Epidermal melanocyte (primary cell): ENCODE results near the gene E2F7.
A peak's percentile ranks its signal among the peaks of the same experiment; 100 is the strongest.

Experiments used
- DNase-seq: peaks from one replicate; pipeline ENCODE4 v3.0.0; 2011; ENCODE audit warnings: low spot score; ENCODE audit not compliant: insufficient read length

E2F7 gene

GRCh38 chr12:77062846-77063461 lies 2.4 kb downstream of the E2F7 start:
- DNase-seq: no peak

- DNase-seq: no peak
Measured at GRCh38 chr12:77062396-77062795, 3.0 kb downstream of the E2F7 start.

- DNase-seq: no peak
Measured at GRCh38 chr12:77060883-77061240, 4.5 kb downstream of the E2F7 start.

GRCh38 chr12:77060136-77060882 lies 5.1 kb downstream of the E2F7 start:
- DNase-seq: no peak

- no peak for DNase-seq
Measured at GRCh38 chr12:77058740-77059139, 6.6 kb downstream of the E2F7 start.

- no peak for DNase-seq
Measured at GRCh38 chr12:77054851-77055250, 10.5 kb downstream of the E2F7 start.

- DNase-seq: no peak
Measured at GRCh38 chr12:77053259-77053658, 12.1 kb downstream of the E2F7 start.

- DNase-seq: no peak
Measured at GRCh38 chr12:77049767-77050353, 15.5 kb downstream of the E2F7 start.

GRCh38 chr12:77047341-77048109 lies 17.8 kb downstream of the E2F7 start:
- DNase-seq: peak; percentile 43

GRCh38 chr12:77046468-77046867 lies 18.9 kb downstream of the E2F7 start:
- no peak for DNase-seq

GRCh38 chr12:77045183-77045582 lies 20.2 kb downstream of the E2F7 start:
- no peak for DNase-seq

- DNase-seq: no peak
Measured at GRCh38 chr12:77044721-77045120, 20.6 kb downstream of the E2F7 start.

GRCh38 chr12:77042833-77043232 lies 22.5 kb downstream of the E2F7 start:
- DNase-seq: no peak

GRCh38 chr12:77040231-77040630 lies 25.1 kb downstream of the E2F7 start:
- no peak for DNase-seq

GRCh38 chr12:77035226-77035625 lies 30.1 kb downstream of the E2F7 start:
- DNase-seq: no peak

- no peak for DNase-seq
Measured at GRCh38 chr12:77033658-77034536, 31.5 kb downstream of the E2F7 start.

- DNase-seq: no peak
Measured at GRCh38 chr12:77032406-77032805, 33.0 kb downstream of the E2F7 start.

- no peak for DNase-seq
Measured at GRCh38 chr12:77031745-77032144, 33.6 kb downstream of the E2F7 start.

- DNase-seq: no peak
Measured at GRCh38 chr12:77025782-77026314, 39.5 kb downstream of the E2F7 start.

- DNase-seq: no peak
Measured at GRCh38 chr12:77023501-77023900, 41.9 kb downstream of the E2F7 start.

- no peak for DNase-seq
Measured at GRCh38 chr12:77019920-77020319, 45.4 kb downstream of the E2F7 start.
